Endothelial cell of umbilical vein (primary cell): ENCODE data around the gene STAC2. TPM values are rescaled to one million over a fixed set of nuclear protein-coding genes. Genes with fewer than 3 reads are reported as not detected.

ENCODE experiments used
- BruUV-seq: library from RNA; stranded (reverse); fragments of 400-500 nt; replicated peaks from 2 replicates; lab custom pipeline; 2021; lab: Mats Ljungman, UMichigan
- CTCF ChIA-PET: fragments of 300-600, 350-600 bp; sonication (Branson Sonifier 250); formaldehyde crosslinking; loops from one replicate; lab custom pipeline; 2021; ENCODE audit warnings: antibody characterized with exemption, inconsistent platforms; lab: Charles Lee
- POLR2A ChIA-PET: fragments of 300-600, 350-600 bp; sonication (Branson Sonifier 250); formaldehyde crosslinking; loops from one replicate; lab custom pipeline; 2021; ENCODE audit warnings: antibody characterized with exemption, inconsistent platforms; lab: Charles Lee
- DNase-seq: peaks from one replicate; pipeline ENCODE4 v3.0.0-alpha.2; 2011; ENCODE audit warnings: low read depth, low spot score
- FAIRE-seq: peaks from 2 replicates; lab custom pipeline; 2011; peaks lifted over from hg19 to GRCh38; lab: Jason Lieb, UNC
- H2AFZ ChIP-seq: 2 replicates; pipeline ENCODE4 v1.6.0; 2012; ENCODE audit warnings: low read depth, low read length, control low read depth, inconsistent platforms
- H3K27ac ChIP-seq: 2 replicates; pipeline ENCODE4 v1.5.1; 2011; ENCODE audit warnings: low read depth, mild to moderate bottlenecking, control low read depth, low read length, moderate library complexity; ENCODE audit not compliant: insufficient read depth
- H3K27me3 ChIP-seq, 2 experiments: 2 replicates each; pipeline versions ENCODE4 v1.6.0 to v1.6.1; 2011; ENCODE audit warnings: low read length in 2 of 2, mixed read lengths in 1 of 2; ENCODE audit not compliant: control insufficient read depth in 2 of 2, insufficient read depth in 2 of 2
- H3K36me3 ChIP-seq, 2 experiments: 2 replicates in 1 of 2; 3 replicates in 1 of 2; pipeline ENCODE4 v1.5.1; 2011; ENCODE audit warnings: low read length in 2 of 2, mild to moderate bottlenecking in 1 of 2, moderate library complexity in 1 of 2; ENCODE audit not compliant: control insufficient read depth in 2 of 2, insufficient read depth in 2 of 2; ENCODE audit errors: extremely low read depth in 1 of 2
- H3K4me1 ChIP-seq: 3 replicates; pipeline ENCODE4 v1.5.1; 2011; ENCODE audit warnings: mild to moderate bottlenecking, low read length; ENCODE audit not compliant: control insufficient read depth, insufficient read depth; ENCODE audit errors: extremely low read depth
- H3K4me2 ChIP-seq: 2 replicates; pipeline ENCODE4 v1.6.1; 2011; ENCODE audit warnings: low read length, control low read depth, mixed read lengths; ENCODE audit not compliant: insufficient read depth
- H3K4me3 ChIP-seq, 3 experiments: fragments of 200-600 bp in 1 of 3; sonication (generic), shearing (Covaris generic) in 1 of 3; replicated peaks in 1 of 3; 2 replicates each; pipeline ENCODE4 v1.5.1; 2011 to 2016; ENCODE audit warnings: control low read depth in 3 of 3, low read length in 3 of 3, mild to moderate bottlenecking in 2 of 3, inconsistent platforms in 1 of 3, low read depth in 1 of 3, moderate library complexity in 1 of 3; ENCODE audit not compliant: insufficient read depth in 1 of 3
- H3K79me2 ChIP-seq: 2 replicates; pipeline ENCODE4 v1.6.0; 2012; ENCODE audit warnings: low read length, inconsistent platforms; ENCODE audit not compliant: control insufficient read depth, insufficient read depth
- H3K9ac ChIP-seq: replicated peaks from 2 replicates; pipeline ENCODE3; 2011; ENCODE audit warnings: low read length, control low read depth; ENCODE audit not compliant: insufficient read depth; ENCODE audit errors: extremely low read depth
- H3K9me1 ChIP-seq: replicated peaks from 3 replicates; pipeline ENCODE4 v1.6.0; 2011; ENCODE audit warnings: mild to moderate bottlenecking, low read length; ENCODE audit not compliant: control insufficient read depth, insufficient read depth; ENCODE audit errors: extremely low read depth
- H3K9me3 ChIP-seq: replicated peaks from 2 replicates; pipeline ENCODE4 v1.5.1; 2012; ENCODE audit warnings: low read length, inconsistent platforms; ENCODE audit not compliant: control insufficient read depth, insufficient read depth
- H4K20me1 ChIP-seq: replicated peaks from 2 replicates; pipeline ENCODE3; 2011; ENCODE audit warnings: mild to moderate bottlenecking, low read length; ENCODE audit not compliant: control insufficient read depth, insufficient read depth; ENCODE audit errors: extremely low read depth
- EZH2 ChIP-seq: IDR thresholded peaks from 2 replicates; pipeline ENCODE4 v1.6.1; 2012; ENCODE audit warnings: borderline replicate concordance, low read depth, mild to moderate bottlenecking, moderate library complexity, low read length, inconsistent platforms; ENCODE audit not compliant: severe bottlenecking
- FOS ChIP-seq: IDR thresholded peaks from 2 replicates; pipeline ENCODE4 v1.6.1; 2011; ENCODE audit warnings: mild to moderate bottlenecking, low read length, moderate library complexity, borderline replicate concordance; ENCODE audit not compliant: insufficient read depth
- GATA2 ChIP-seq: IDR thresholded peaks from 2 replicates; pipeline ENCODE4 v1.7.0; 2011; ENCODE audit warnings: low read depth, mild to moderate bottlenecking, moderate library complexity, mixed read lengths, low read length; ENCODE audit not compliant: insufficient read length, insufficient read depth
- JUN ChIP-seq: IDR thresholded peaks from 2 replicates; pipeline ENCODE4 v1.6.1; 2011; ENCODE audit warnings: borderline replicate concordance, low read depth; ENCODE audit not compliant: insufficient read length, insufficient read depth
- MYC ChIP-seq: IDR thresholded peaks from one replicate; pipeline ENCODE4 v1.6.1; 2011; ENCODE audit warnings: mild to moderate bottlenecking, low read depth, low read length
- POLR2A ChIP-seq: IDR thresholded peaks from 2 replicates; pipeline ENCODE4 v1.6.1; 2012; ENCODE audit warnings: low read depth, mild to moderate bottlenecking, control low read depth, low read length
- POLR2AphosphoS5 ChIP-seq: IDR thresholded peaks from 2 replicates; pipeline ENCODE4 v1.6.1; 2012; ENCODE audit warnings: low read depth, mild to moderate bottlenecking, control low read depth, low read length, moderate library complexity; ENCODE audit not compliant: insufficient read depth
- dilution Hi-C: fragments of 300-500 bp; cut with MboI; formaldehyde crosslinking; loops from one replicate; pipeline ENCODE4 v1.15.0; 2019; ENCODE audit warnings: low sequenced_read_pairs; ENCODE audit not compliant: extremely low pct_ligation_motif_present
- intact Hi-C: fragments of 100-400 bp; cut with micrococcal nuclease; formaldehyde crosslinking; loops from one replicate; pipeline ENCODE4 v1.10.0; 2022
- polyA plus RNA-seq, 4 experiments: library from polyadenylated mRNA; depleted of rRNA in 3 of 4; stranded (reverse) in 3 of 4; unstranded in 1 of 4; fragments of >200 nt; gene quantifications; 2 replicates each; pipeline versions ENCODE4 v1.2.1 to v1.2.3, GENCODE V29; 2011 to 2012; ENCODE audit warnings: missing spikeins in 1 of 4
- total RNA-seq: library from RNA; stranded (reverse); gene quantifications from 2 replicates; pipeline ENCODE4 v1.2.3, GENCODE V29; 2021
- TF ChIP-seq, protein P1 (sequence below): IDR thresholded peaks from 2 replicates; pipeline ENCODE4 v1.6.1; 2011; ENCODE audit not compliant: insufficient read depth, insufficient read length
- TF ChIP-seq, protein P2 (sequence below), 2 donors: IDR thresholded peaks; 1 replicate in 1 of 2; 2 replicates in 1 of 2; pipeline ENCODE4 v1.5.1; 2011; ENCODE audit warnings: low read length in 2 of 2, mild to moderate bottlenecking in 2 of 2, moderate library complexity in 2 of 2, control low read depth in 1 of 2, inconsistent platforms in 1 of 2, low read depth in 1 of 2; ENCODE audit not compliant: insufficient read depth in 1 of 2; ENCODE audit errors: extremely low read depth in 1 of 2

STAC2 gene
- total and polyA plus RNA-seq, 2 donors (not counting 3 experiments of a cell fraction or from before 2014, with no cell fraction given) = not detected

- FAIRE-seq (no peak), DNase-seq (no peak)
- Histone ChIP-seq H3K4me2 (no peak overlapping the region), H3K9ac (no peak overlapping the region), H2AFZ (no peak overlapping the region), H3K4me3 (no peak overlapping the region), H4K20me1 (no peaks in the 10 kb centered on the region), H3K4me1 (peaks cover 5% of the 10 kb centered on the region), H3K36me3 (no peaks in the 10 kb centered on the region), H3K79me2 (no peaks in the 10 kb centered on the region), H3K27ac (no peak overlapping the region), H3K9me3 (no peaks in the 10 kb centered on the region), H3K27me3 (peaks cover 22 to 27% of the 10 kb centered on the region in 2 experiments), H3K9me1 (no peaks in the 10 kb centered on the region)
- BruUV-seq = no TSS peak
- ChIA-PET POLR2A (no interaction called here), CTCF (interaction anchor here (0.6 to 6.0 kb wide), 6 partner anchors 7 to 184 kb away, joined by 3 to 121 read pairs (median 7); partner anchors contain the start of gene PLXDC1)
- dilution Hi-C loops = no loop called here
- TF ChIP-seq, protein P1, sequence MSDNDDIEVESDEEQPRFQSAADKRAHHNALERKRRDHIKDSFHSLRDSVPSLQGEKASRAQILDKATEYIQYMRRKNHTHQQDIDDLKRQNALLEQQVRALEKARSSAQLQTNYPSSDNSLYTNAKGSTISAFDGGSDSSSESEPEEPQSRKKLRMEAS = no peak
- TF ChIP-seq GATA2 = no peak
- TF ChIP-seq EZH2 = no peak
- no peak for TF ChIP-seq POLR2A
- TF ChIP-seq JUN = no peak
- TF ChIP-seq POLR2AphosphoS5 = no peak
- TF ChIP-seq, protein P2, sequence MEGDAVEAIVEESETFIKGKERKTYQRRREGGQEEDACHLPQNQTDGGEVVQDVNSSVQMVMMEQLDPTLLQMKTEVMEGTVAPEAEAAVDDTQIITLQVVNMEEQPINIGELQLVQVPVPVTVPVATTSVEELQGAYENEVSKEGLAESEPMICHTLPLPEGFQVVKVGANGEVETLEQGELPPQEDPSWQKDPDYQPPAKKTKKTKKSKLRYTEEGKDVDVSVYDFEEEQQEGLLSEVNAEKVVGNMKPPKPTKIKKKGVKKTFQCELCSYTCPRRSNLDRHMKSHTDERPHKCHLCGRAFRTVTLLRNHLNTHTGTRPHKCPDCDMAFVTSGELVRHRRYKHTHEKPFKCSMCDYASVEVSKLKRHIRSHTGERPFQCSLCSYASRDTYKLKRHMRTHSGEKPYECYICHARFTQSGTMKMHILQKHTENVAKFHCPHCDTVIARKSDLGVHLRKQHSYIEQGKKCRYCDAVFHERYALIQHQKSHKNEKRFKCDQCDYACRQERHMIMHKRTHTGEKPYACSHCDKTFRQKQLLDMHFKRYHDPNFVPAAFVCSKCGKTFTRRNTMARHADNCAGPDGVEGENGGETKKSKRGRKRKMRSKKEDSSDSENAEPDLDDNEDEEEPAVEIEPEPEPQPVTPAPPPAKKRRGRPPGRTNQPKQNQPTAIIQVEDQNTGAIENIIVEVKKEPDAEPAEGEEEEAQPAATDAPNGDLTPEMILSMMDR (IDR thresholded peaks at IDR 0.05; ENCODE audit: extremely low read depth in 1 of 2, insufficient read depth in 1 of 2, low read depth in 1 of 2, low read length in 2 of 2) = no peak
- TF ChIP-seq FOS = no peak
- TF ChIP-seq MYC = no peak
- intact Hi-C loops = no loop called here
These were observed 58.3 kb downstream of the STAC2 start for GRCh38 chr17:39167476-39167875.
